ENCODE data around the gene GRM7. TPM values are rescaled to one million over a fixed set of nuclear protein-coding genes. Genes with fewer than 3 reads are reported as not detected.

Gene GRM7
- total RNA-seq, 1 donor from 2014 or later, result not detected

DNA sequence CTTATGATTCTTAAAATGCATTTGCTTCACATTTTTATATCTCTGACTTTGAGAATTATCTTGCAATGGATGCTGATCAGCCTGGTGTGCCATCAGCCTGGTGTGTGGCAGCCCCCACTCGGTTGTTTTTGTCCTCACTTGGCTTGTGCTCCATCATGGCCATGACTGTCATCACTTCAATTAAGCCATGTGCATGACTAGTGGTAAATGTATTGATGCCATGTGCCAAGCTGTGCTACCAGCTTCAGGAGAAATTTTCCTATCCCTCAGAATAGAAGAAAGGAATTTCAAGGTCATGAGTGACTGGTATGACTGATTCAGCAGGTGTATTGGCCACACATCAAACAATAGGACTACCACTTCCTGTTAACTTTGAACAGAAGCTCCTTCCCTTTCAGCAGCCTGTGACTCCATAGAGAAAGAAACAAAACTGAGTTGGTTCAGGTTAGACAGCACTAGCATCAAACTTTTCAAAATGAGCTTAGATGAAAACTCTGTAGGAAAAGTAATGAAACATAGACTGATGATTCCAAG, 251.7 kb downstream of the GRM7 start:
- Mint-ChIP-seq H3K4me3 (no peak overlapping the region), H3K9me3 (peaks cover 3% of the 10 kb centered on the region), H3K27me3 (no peaks in the 10 kb centered on the region), H3K27ac (no peak overlapping the region), H3K4me1 (no peaks in the 10 kb centered on the region), H3K36me3 (ENCODE audit: low read depth) (no peaks in the 10 kb centered on the region)
- intact Hi-C loops (cut with micrococcal nuclease), result no loop called here
- no peak for DNase-seq

DNA sequence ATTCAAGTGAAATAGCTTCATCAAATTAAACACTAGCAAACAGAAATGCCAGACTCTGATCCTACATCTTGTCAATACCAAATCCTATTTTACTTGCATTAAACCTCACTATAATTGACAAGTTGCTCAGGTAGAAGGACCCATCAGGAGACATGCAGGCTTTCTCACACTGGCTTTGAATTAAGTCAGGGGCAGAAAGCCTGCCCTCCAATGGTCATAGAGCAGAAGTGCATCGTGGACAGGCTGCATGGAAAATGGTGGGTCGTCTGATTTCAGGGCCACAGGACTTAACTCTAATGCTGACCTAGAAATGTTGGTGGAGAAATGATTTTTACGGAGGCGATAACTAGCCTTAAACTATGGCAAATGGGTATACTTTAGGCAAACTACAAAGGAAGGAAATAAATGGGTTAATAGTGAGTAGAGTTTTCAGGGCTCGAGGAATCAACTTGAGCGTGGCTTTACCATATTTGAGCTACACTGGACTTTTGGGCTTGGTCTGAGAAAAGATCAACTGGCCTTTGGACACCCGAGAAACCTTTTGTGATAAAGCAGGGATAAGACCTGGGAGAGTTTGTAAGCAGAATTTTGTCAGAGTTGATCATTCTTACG, 283.9 kb downstream of the GRM7 start:
- Mint-ChIP-seq H3K9me3 (no peaks in the 10 kb centered on the region), H3K27ac (no peak overlapping the region), H3K4me3 (no peak overlapping the region), H3K36me3 (ENCODE audit: low read depth) (no peaks in the 10 kb centered on the region), H3K4me1 (no peaks in the 10 kb centered on the region), H3K27me3 (no peaks in the 10 kb centered on the region)
- intact Hi-C loops (cut with micrococcal nuclease), result no loop called here
- no peak for DNase-seq

DNA sequence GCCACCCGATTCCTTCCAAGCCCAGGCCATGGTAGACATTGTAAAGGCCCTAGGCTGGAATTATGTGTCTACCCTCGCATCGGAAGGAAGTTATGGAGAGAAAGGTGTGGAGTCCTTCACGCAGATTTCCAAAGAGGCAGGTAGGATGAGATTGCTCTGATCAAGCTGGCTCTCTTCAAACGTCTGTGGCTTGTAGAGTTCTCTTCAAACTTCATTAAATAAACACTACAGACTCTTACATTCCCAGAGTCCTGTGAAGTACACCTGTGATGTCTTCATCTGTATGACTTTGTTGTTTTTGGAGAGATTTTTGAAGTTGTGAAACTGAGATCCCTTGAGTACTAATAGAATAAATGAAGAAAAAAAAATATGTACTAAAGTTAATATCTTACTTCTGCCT, 285.6 kb downstream of the GRM7 start:
- intact Hi-C loops (cut with micrococcal nuclease), result no loop called here
- H3K36me3 Mint-ChIP-seq (ENCODE audit: low read depth), result no peaks in the 10 kb centered on the region
- no peak overlapping the region for H3K4me3 Mint-ChIP-seq
- no peaks in the 10 kb centered on the region for H3K9me3 Mint-ChIP-seq
- no peak for DNase-seq
- H3K27ac Mint-ChIP-seq, result no peak overlapping the region
- no peaks in the 10 kb centered on the region for H3K27me3 Mint-ChIP-seq
- no peaks in the 10 kb centered on the region for H3K4me1 Mint-ChIP-seq

DNA sequence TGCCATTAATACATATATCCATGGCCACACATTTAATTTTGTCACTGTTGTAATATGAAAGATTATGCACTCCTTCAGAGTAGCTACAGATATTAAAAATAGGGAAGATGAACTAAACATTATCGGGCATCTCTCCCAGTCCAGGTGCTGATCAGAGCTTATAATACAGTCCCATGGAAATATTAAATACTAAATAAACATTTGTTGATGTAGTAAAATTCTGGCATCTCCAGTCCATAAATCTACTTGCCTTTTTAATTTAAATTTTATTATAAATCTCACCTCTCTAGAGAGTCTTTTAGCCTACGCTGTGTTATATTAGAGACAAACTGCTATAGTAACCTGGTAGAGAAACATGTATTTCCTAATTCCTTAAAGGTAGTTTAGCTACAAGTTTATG, 297.6 kb downstream of the GRM7 start:
- Mint-ChIP-seq H3K36me3 (ENCODE audit: low read depth) (no peaks in the 10 kb centered on the region), H3K27ac (no peak overlapping the region), H3K4me3 (no peak overlapping the region), H3K4me1 (no peaks in the 10 kb centered on the region), H3K27me3 (no peaks in the 10 kb centered on the region), H3K9me3 (no peaks in the 10 kb centered on the region)
- DNase-seq, result no peak
- intact Hi-C loops (cut with micrococcal nuclease), result no loop called here

DNA sequence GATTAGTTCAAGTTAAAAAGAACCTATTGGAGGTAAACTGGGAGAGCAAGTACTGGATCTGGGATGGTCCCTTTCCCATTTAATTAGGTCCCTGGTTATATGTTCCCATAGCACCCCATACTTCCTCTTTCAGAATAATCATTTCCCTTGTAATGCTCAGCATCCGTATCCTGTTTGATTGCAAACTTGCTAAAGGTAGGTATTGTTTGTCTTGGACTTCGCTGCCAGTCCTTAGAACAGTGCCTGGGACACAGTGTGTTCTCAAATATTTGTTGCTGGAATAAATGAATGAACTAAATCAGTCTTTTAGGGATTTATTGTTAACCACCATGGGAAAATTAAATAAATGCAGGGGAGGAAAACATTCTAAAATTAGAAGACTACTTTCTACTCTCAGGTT, 299.8 kb downstream of the GRM7 start:
- H3K9me3 Mint-ChIP-seq, result no peaks in the 10 kb centered on the region
- intact Hi-C loops (cut with micrococcal nuclease), result no loop called here

DNA sequence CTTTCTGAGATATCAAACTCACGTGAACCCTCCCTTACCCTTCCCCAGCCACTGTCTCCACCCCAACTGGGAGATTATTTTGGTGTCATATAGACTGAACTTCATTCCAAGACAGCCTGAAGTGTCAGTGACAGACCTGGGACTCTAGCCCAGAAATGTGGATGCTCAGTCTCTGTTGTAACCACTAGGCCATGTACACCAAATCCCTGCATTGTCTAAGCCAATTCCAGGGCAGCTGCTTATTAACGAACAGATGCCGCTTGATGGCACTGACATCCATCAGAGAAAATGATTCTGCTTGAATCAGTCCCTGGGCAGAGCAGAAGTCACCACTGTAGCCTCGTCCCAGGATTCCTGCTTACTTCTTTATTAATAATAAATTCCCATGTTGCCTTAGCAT, 305.5 kb downstream of the GRM7 start:
- no peak overlapping the region for H3K4me3 Mint-ChIP-seq
- H3K4me1 Mint-ChIP-seq, result no peaks in the 10 kb centered on the region
- no peak overlapping the region for H3K27ac Mint-ChIP-seq
- no peaks in the 10 kb centered on the region for H3K36me3 Mint-ChIP-seq (ENCODE audit: low read depth)
- intact Hi-C loops (cut with micrococcal nuclease), result no loop called here
- DNase-seq, result no peak
- H3K9me3 Mint-ChIP-seq, result no peaks in the 10 kb centered on the region
- no peaks in the 10 kb centered on the region for H3K27me3 Mint-ChIP-seq

More for the DNA sequence above, 299.8 kb downstream of the GRM7 start:
- no peak overlapping the region for H3K4me3 Mint-ChIP-seq
- no peaks in the 10 kb centered on the region for H3K4me1 Mint-ChIP-seq
- no peaks in the 10 kb centered on the region for H3K36me3 Mint-ChIP-seq (ENCODE audit: low read depth)
- H3K27me3 Mint-ChIP-seq, result no peaks in the 10 kb centered on the region
- no peak overlapping the region for H3K27ac Mint-ChIP-seq
- DNase-seq, result no peak

DNA sequence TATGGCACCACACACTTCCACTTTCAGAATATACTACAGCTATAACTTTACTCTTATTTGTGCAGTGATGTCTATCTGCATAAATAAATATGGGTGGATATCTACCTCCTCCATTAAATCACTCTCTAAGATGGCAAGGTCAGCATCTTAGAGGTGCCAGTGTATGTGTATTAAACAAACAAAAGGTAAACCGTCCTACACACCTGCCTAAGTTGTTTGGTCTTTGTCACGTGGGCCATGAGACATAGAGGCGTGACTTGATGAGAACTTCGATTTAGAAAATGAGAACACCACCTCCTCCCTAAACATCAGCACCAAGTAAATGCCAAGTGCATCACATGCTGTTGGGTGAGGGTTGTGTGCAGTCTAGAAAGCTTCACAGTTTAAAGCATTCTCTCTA, 310.6 kb downstream of the GRM7 start:
- Mint-ChIP-seq H3K4me3 (no peak overlapping the region), H3K27me3 (no peaks in the 10 kb centered on the region), H3K36me3 (ENCODE audit: low read depth) (no peaks in the 10 kb centered on the region), H3K4me1 (no peaks in the 10 kb centered on the region), H3K27ac (no peak overlapping the region), H3K9me3 (no peaks in the 10 kb centered on the region)
- no peak for DNase-seq
- intact Hi-C loops (cut with micrococcal nuclease), result no loop called here

DNA sequence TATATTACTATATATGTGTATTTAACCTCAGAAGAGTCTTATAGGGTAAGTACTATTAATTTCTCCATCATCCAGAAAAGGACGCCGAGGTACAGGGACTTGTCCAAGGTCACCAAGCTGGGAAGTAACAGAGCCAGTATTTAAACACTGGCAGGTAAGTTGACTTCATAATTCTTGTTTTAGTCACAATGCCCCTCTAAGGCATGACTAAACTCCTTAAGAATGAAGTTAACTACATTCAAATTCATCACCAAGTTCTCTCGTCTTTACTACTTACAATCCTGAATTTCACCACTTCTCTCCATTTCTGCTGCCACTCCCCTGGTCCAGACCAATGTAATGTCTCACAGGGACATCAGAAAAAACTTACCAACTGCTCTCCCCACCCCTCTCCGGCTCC, 312.1 kb downstream of the GRM7 start:
- no peak for DNase-seq
- Mint-ChIP-seq H3K4me3 (no peak overlapping the region), H3K36me3 (ENCODE audit: low read depth) (no peaks in the 10 kb centered on the region), H3K27me3 (no peaks in the 10 kb centered on the region), H3K4me1 (no peaks in the 10 kb centered on the region), H3K9me3 (no peaks in the 10 kb centered on the region), H3K27ac (no peak overlapping the region)
- intact Hi-C loops (cut with micrococcal nuclease), result no loop called here

DNA sequence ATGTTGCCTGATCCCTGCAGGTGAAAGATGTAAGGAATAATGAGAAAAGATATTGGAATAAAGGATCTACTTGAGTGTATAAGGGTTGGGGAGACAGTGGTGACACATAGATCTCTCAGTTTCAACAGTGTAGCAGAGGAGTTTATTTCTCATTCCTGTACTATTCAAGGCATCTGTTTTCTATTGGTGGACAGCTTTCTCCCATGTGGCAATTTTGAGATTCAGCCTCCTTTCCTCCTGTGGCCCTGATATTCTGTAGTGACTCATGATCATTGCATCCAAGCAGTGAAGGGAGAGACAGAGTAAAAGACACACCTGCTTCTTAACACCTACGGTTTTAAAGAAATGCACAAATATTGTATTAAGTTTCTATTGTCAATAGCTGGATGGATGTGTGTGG, 327.6 kb downstream of the GRM7 start:
- intact Hi-C loops (cut with micrococcal nuclease), result no loop called here
- Mint-ChIP-seq H3K27ac (no peak overlapping the region), H3K36me3 (ENCODE audit: low read depth) (no peaks in the 10 kb centered on the region), H3K4me3 (no peak overlapping the region), H3K4me1 (no peaks in the 10 kb centered on the region), H3K9me3 (no peaks in the 10 kb centered on the region), H3K27me3 (no peaks in the 10 kb centered on the region)
- no peak for DNase-seq

DNA sequence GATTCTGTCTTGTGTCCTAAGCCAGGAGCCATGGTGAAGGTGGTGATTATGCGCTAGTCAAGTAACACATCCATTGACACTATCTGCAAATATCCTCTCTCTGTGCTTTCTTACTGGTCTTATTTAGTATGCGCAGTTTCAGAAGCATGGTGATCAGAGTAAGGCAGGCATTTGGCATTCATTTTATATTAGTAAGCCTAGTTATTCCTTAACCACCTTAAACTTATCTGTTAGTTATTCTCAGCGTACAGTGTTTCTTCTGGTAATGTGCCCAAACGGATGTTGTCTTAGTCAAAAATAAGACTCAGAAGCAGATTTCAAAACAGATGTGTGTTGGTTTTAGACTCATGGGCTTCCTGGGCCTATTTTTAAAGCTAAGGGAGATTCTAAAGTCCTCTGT, 329.2 kb downstream of the GRM7 start:
- Mint-ChIP-seq H3K4me1 (no peaks in the 10 kb centered on the region), H3K9me3 (no peaks in the 10 kb centered on the region), H3K4me3 (no peak overlapping the region)

DNA sequence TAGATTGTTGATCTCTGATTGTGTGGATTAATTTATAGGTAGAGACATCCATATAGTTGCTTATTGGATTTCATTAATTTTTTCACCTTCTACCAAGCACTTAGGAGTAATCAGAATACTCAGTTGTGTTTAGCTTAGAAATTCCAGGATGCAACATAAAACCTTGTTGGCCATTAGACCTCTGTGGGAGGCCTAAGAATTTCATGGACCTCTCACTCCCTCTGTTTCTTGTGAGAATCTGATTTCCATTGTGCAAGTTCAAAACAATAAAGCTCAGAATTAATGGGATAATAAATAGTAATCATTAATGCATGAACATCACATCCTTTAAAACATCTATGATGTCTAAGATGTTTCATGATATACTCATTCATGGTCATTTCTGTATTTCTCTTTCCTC, 332.4 kb downstream of the GRM7 start:
- no peaks in the 10 kb centered on the region for H3K4me1 Mint-ChIP-seq
- intact Hi-C loops (cut with micrococcal nuclease), result no loop called here
- no peak overlapping the region for H3K4me3 Mint-ChIP-seq
- no peaks in the 10 kb centered on the region for H3K27me3 Mint-ChIP-seq
- H3K9me3 Mint-ChIP-seq, result no peaks in the 10 kb centered on the region
- H3K36me3 Mint-ChIP-seq (ENCODE audit: low read depth), result no peaks in the 10 kb centered on the region
- DNase-seq, result no peak
- no peak overlapping the region for H3K27ac Mint-ChIP-seq

More for the DNA sequence above, 329.2 kb downstream of the GRM7 start:
- Mint-ChIP-seq H3K36me3 (ENCODE audit: low read depth) (no peaks in the 10 kb centered on the region), H3K27ac (no peak overlapping the region), H3K27me3 (no peaks in the 10 kb centered on the region)
- intact Hi-C loops (cut with micrococcal nuclease), result no loop called here
- DNase-seq, result no peak

DNA sequence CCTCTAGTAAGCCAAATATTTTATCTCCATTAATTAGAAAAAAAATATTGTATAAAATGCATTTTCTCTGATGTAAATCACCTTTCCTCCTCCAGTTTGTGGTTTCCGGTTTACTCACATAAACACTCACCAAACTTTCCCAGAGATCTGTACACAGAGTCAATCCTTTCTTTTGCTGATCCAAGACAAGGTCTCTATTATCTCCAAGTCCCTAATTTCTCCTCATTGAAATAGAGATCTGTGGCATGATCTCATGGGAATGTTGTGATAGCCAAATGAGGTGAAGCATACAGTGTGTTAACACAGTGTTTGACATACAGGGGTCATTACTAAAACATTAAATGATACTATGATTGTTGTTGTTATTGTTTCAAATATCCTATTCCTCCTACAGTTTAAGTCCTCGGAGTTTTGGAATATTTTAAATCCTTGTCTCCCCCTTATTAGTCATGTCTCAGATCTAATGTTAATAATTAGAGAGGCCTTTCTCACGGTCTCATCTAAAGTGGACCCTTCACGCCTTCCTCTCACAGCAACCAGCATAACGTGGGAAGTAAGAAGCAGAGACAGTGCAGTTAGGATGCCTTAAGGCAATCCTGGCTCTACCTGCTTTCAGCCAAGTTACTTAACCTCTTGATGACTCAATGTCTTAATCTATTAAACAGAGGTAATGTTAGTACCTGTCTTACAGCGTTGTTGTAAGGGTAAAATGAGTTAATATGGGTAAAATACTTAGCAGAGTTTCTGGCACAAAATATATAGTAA, 333.3 kb downstream of the GRM7 start:
- H3K4me3 Mint-ChIP-seq, result no peak overlapping the region
- H3K27me3 Mint-ChIP-seq, result no peaks in the 10 kb centered on the region
- H3K36me3 Mint-ChIP-seq (ENCODE audit: low read depth), result no peaks in the 10 kb centered on the region
- H3K27ac Mint-ChIP-seq, result no peak overlapping the region
- DNase-seq, result no peak
- intact Hi-C loops (cut with micrococcal nuclease), result no loop called here
- no peaks in the 10 kb centered on the region for H3K9me3 Mint-ChIP-seq
- no peaks in the 10 kb centered on the region for H3K4me1 Mint-ChIP-seq

DNA sequence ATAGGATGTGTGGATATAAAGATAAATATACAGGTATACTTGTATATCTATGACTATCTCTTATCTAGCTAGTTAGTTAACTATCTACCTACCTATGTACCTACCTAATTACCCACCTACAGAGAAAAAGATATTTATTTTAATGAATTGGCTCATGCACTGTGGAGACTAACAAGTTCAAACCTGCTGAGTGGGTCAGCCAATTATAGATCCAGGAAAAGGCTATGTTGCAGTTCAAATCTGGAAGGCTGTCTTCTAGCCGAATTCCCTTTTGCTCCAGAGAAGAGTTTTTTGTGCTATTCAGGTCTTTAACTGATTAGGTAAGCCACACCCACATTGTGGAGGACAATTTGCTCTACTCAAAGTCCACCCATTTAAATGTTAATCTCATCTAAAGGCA, 335.0 kb downstream of the GRM7 start:
- Mint-ChIP-seq H3K9me3 (no peaks in the 10 kb centered on the region), H3K4me1 (no peaks in the 10 kb centered on the region), H3K27me3 (no peaks in the 10 kb centered on the region), H3K36me3 (ENCODE audit: low read depth) (no peaks in the 10 kb centered on the region), H3K27ac (no peak overlapping the region), H3K4me3 (no peak overlapping the region)
- DNase-seq, result no peak
- intact Hi-C loops (cut with micrococcal nuclease), result no loop called here

DNA sequence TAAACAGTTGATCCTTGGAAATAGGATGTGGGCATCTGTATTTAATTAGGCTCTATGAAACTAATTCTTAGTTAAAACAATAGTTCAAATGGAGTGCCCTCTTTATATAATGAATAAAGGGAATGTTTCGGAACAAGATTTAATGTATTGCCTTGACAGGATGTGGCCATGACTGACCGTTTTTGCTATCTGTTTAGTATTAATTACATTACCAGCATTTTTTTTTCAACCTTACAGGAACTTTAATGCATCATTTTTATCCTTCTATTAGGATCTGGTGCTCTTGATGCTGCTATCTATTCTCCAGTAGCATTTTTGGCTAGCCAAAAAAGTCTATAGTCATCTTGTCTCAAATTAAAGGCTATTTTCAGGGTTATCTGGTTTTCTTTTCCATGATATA, 340.9 kb downstream of the GRM7 start:
- no peaks in the 10 kb centered on the region for H3K9me3 Mint-ChIP-seq
- no peaks in the 10 kb centered on the region for H3K36me3 Mint-ChIP-seq (ENCODE audit: low read depth)
- intact Hi-C loops (cut with micrococcal nuclease), result no loop called here

More for the DNA sequence above, 340.9 kb downstream of the GRM7 start:
- Mint-ChIP-seq H3K27me3 (no peaks in the 10 kb centered on the region), H3K27ac (no peak overlapping the region), H3K4me1 (no peaks in the 10 kb centered on the region), H3K4me3 (no peak overlapping the region)
- DNase-seq, result no peak
